LNCAP (cell line): ENCODE data around the gene FGF14.

Experiments used
- CTCF ChIP-seq: fragments of 450-650 bp; IDR thresholded peaks from 2 replicates; pipeline ENCODE4 v1.5.1; 2017; ENCODE audit warnings: mild to moderate bottlenecking

FGF14 gene

GRCh38 chr13:101686003-101686402, 715.8 kb downstream of the FGF14 start:
- no peak for TF ChIP-seq CTCF

DNA sequence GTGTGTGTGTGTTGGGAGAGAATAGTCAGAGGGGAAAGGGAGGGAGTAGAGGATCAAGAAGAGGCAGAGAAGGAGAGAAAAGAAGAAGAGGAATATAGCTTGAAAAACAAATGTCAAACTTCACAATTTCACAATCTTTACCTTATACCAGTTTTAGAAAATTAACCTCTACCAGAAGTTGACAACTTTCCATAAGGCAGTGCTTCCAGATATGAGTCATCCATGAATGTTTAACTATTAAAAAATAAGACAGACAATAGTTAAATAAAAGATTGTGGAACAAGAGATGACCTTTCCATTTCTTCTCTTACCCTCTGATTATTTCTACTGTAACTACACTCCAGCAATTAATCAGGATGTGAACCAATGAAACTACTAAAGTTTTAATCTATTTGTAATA, 720.0 kb downstream of the FGF14 start:
- TF ChIP-seq CTCF, result no peak

- no peak for TF ChIP-seq CTCF
These were observed 728.3 kb downstream of the FGF14 start for GRCh38 chr13:101673360-101674105.

GRCh38 chr13:101661839-101662238, 740.0 kb downstream of the FGF14 start:
- no peak for TF ChIP-seq CTCF
